ENCODE results near the gene IL2RA. TPM values are rescaled to one million over a fixed set of nuclear protein-coding genes. Genes with fewer than 3 reads are reported as not detected.

Gene IL2RA
- total and polyA plus RNA-seq, 9 of the 15 experiments (the other 6 are each of a cell fraction or from before 2014, with no cell fraction given) = 0.95 TPM; not detected in 8

- TF ChIP-seq, protein P1, sequence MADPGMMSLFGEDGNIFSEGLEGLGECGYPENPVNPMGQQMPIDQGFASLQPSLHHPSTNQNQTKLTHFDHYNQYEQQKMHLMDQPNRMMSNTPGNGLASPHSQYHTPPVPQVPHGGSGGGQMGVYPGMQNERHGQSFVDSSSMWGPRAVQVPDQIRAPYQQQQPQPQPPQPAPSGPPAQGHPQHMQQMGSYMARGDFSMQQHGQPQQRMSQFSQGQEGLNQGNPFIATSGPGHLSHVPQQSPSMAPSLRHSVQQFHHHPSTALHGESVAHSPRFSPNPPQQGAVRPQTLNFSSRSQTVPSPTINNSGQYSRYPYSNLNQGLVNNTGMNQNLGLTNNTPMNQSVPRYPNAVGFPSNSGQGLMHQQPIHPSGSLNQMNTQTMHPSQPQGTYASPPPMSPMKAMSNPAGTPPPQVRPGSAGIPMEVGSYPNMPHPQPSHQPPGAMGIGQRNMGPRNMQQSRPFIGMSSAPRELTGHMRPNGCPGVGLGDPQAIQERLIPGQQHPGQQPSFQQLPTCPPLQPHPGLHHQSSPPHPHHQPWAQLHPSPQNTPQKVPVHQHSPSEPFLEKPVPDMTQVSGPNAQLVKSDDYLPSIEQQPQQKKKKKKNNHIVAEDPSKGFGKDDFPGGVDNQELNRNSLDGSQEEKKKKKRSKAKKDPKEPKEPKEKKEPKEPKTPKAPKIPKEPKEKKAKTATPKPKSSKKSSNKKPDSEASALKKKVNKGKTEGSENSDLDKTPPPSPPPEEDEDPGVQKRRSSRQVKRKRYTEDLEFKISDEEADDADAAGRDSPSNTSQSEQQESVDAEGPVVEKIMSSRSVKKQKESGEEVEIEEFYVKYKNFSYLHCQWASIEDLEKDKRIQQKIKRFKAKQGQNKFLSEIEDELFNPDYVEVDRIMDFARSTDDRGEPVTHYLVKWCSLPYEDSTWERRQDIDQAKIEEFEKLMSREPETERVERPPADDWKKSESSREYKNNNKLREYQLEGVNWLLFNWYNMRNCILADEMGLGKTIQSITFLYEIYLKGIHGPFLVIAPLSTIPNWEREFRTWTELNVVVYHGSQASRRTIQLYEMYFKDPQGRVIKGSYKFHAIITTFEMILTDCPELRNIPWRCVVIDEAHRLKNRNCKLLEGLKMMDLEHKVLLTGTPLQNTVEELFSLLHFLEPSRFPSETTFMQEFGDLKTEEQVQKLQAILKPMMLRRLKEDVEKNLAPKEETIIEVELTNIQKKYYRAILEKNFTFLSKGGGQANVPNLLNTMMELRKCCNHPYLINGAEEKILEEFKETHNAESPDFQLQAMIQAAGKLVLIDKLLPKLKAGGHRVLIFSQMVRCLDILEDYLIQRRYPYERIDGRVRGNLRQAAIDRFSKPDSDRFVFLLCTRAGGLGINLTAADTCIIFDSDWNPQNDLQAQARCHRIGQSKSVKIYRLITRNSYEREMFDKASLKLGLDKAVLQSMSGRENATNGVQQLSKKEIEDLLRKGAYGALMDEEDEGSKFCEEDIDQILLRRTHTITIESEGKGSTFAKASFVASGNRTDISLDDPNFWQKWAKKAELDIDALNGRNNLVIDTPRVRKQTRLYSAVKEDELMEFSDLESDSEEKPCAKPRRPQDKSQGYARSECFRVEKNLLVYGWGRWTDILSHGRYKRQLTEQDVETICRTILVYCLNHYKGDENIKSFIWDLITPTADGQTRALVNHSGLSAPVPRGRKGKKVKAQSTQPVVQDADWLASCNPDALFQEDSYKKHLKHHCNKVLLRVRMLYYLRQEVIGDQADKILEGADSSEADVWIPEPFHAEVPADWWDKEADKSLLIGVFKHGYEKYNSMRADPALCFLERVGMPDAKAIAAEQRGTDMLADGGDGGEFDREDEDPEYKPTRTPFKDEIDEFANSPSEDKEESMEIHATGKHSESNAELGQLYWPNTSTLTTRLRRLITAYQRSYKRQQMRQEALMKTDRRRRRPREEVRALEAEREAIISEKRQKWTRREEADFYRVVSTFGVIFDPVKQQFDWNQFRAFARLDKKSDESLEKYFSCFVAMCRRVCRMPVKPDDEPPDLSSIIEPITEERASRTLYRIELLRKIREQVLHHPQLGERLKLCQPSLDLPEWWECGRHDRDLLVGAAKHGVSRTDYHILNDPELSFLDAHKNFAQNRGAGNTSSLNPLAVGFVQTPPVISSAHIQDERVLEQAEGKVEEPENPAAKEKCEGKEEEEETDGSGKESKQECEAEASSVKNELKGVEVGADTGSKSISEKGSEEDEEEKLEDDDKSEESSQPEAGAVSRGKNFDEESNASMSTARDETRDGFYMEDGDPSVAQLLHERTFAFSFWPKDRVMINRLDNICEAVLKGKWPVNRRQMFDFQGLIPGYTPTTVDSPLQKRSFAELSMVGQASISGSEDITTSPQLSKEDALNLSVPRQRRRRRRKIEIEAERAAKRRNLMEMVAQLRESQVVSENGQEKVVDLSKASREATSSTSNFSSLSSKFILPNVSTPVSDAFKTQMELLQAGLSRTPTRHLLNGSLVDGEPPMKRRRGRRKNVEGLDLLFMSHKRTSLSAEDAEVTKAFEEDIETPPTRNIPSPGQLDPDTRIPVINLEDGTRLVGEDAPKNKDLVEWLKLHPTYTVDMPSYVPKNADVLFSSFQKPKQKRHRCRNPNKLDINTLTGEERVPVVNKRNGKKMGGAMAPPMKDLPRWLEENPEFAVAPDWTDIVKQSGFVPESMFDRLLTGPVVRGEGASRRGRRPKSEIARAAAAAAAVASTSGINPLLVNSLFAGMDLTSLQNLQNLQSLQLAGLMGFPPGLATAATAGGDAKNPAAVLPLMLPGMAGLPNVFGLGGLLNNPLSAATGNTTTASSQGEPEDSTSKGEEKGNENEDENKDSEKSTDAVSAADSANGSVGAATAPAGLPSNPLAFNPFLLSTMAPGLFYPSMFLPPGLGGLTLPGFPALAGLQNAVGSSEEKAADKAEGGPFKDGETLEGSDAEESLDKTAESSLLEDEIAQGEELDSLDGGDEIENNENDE (IDR thresholded peaks at IDR 0.05; ENCODE audit: low read depth, low read length) = no peak
- TF ChIP-seq KAT7 (CRISPR knock-in tag; IDR thresholded peaks at IDR 0.05; ENCODE audit: borderline replicate concordance) (no peak), ZNF830 (CRISPR knock-in tag; IDR thresholded peaks at IDR 0.05) (no peak), IFI16 (CRISPR knock-in tag; IDR thresholded peaks at IDR 0.05) (no peak)
- TF ChIP-seq, protein P2, sequence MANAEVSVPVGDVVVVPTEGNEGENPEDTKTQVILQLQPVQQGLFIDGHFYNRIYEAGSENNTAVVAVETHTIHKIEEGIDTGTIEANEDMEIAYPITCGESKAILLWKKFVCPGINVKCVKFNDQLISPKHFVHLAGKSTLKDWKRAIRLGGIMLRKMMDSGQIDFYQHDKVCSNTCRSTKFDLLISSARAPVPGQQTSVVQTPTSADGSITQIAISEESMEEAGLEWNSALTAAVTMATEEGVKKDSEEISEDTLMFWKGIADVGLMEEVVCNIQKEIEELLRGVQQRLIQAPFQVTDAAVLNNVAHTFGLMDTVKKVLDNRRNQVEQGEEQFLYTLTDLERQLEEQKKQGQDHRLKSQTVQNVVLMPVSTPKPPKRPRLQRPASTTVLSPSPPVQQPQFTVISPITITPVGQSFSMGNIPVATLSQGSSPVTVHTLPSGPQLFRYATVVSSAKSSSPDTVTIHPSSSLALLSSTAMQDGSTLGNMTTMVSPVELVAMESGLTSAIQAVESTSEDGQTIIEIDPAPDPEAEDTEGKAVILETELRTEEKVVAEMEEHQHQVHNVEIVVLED (CRISPR knock-in tag; IDR thresholded peaks at IDR 0.05) = no peak
Measured at GRCh38 chr10:5963591-5963990, 98.6 kb downstream of the IL2RA start (continued).
